Activated T-helper 17 cell treated with anti-CD3 and anti-CD28 coated beads, Interleukin-2, amount 50 U/mL, for 72 hours (primary cell): ENCODE results near the gene COX4I1. TPM values are rescaled to one million over a fixed set of nuclear protein-coding genes. Genes with fewer than 3 reads are reported as not detected.

Experiments used
- ATAC-seq: fragments of 150-1000 bp; cut with Tn5 transposase; replicated peaks from 2 replicates; pipeline ENCODE4 v1.10.0; 2021; ENCODE audit warnings: mild to moderate bottlenecking, moderate library complexity
- H3K27ac Mint-ChIP-seq: one replicate; pipeline ENCODE4 v1.8.0; 2022; ENCODE audit warnings: mixed read lengths
- H3K27me3 Mint-ChIP-seq: one replicate; pipeline ENCODE4 v1.8.0; 2022; ENCODE audit warnings: mixed read lengths
- H3K36me3 Mint-ChIP-seq: one replicate; pipeline ENCODE4 v1.8.0; 2022; ENCODE audit warnings: low read depth, mild to moderate bottlenecking, mixed read lengths
- H3K4me1 Mint-ChIP-seq: one replicate; pipeline ENCODE4 v1.8.0; 2022; ENCODE audit warnings: mixed read lengths
- H3K4me3 Mint-ChIP-seq: one replicate; pipeline ENCODE4 v1.8.0; 2022; ENCODE audit warnings: mild to moderate bottlenecking, mixed read lengths
- H3K9me3 Mint-ChIP-seq: one replicate; pipeline ENCODE4 v1.8.0; 2022; ENCODE audit warnings: mixed read lengths
- total RNA-seq, 2 donors: library from RNA; stranded (reverse); gene quantifications; one replicate each; pipeline ENCODE4 v1.2.3, GENCODE V29; 2022

COX4I1 gene
- total RNA-seq, 2 donors from 2014 or later: 415 to 467 TPM

DNA sequence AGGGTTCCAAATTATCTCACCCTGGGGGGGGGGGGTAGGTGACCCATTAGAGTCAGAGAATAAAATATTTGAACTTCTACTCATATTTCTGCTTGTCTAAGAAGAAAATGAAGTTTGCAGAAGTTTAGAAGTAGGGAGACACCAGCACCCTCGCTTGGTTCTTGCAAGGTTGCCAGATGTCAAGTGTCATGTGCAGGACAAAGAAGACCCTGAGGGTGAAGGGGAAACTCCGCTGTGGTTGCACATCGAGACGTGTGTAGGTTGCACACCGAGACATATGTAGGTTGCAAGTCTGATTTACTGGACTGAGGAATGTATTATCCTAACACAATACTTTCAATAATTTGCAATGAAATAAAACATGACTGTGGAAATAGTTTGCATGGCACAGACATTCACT is 57.1 kb downstream of the COX4I1 start:
- Mint-ChIP-seq H3K4me3 (no peak overlapping the region), H3K27ac (no peak overlapping the region), H3K36me3 (no peaks in the 10 kb centered on the region), H3K27me3 (peaks cover 16% of the 10 kb centered on the region), H3K4me1 (no peaks in the 10 kb centered on the region), H3K9me3 (no peaks in the 10 kb centered on the region)
- no peak for ATAC-seq

Other genes starting within 250 kb of the COX4I1 start
- gene GSE1, start 186.4 kb upstream of the COX4I1 start, total RNA-seq: 10 to 100 TPM; 12.1 to 17.4 TPM
- gene GINS2, start 110.7 kb upstream of the COX4I1 start, total RNA-seq: 10 to 100 TPM; 39.1 to 64.2 TPM
- gene C16orf74, start 48.6 kb upstream of the COX4I1 start, total RNA-seq: under 1 TPM in 1 of 2 donors, not detected in 1; 0.35 TPM
- gene EMC8, start 151 bp upstream of the COX4I1 start, total RNA-seq: 10 to 100 TPM; 17.4 to 42.7 TPM
- gene IRF8, start 99.5 kb downstream of the COX4I1 start, total RNA-seq: 10 to 100 TPM in 1 of 2 donors, 1 to 10 TPM in 1; 6.3 to 12.1 TPM